Skeletal muscle satellite cell (primary cell): ENCODE results near the gene TMEM184C.
A peak's percentile ranks its signal among the peaks of the same experiment; 100 is the strongest.

Source experiments
- H3K27me3 ChIP-seq: 2 replicates; pipeline ENCODE4 v1.7.0; 2013; ENCODE audit warnings: low read length; ENCODE audit not compliant: control insufficient read depth, insufficient read depth
- H3K36me3 ChIP-seq: 2 replicates; pipeline ENCODE4 v1.7.0; 2013; ENCODE audit warnings: mild to moderate bottlenecking, control low read depth, low read length; ENCODE audit not compliant: insufficient read depth
- H3K4me1 ChIP-seq: 2 replicates; pipeline ENCODE4 v1.7.0; 2013; ENCODE audit warnings: low read length; ENCODE audit not compliant: control insufficient read depth, insufficient read depth
- H3K4me2 ChIP-seq: 2 replicates; pipeline ENCODE4 v1.7.0; 2013; ENCODE audit warnings: mild to moderate bottlenecking, low read length
- H3K4me3 ChIP-seq: 2 replicates; pipeline ENCODE4 v1.7.0; 2013; ENCODE audit warnings: low read length
- H3K9ac ChIP-seq: 2 replicates; pipeline ENCODE4 v1.7.0; 2013; ENCODE audit warnings: mild to moderate bottlenecking, low read depth, low read length, moderate library complexity
- H3K9me3 ChIP-seq: replicated peaks from 2 replicates; pipeline ENCODE4 v1.7.0; 2013; ENCODE audit warnings: mild to moderate bottlenecking, control low read depth, low read length

TMEM184C gene

GRCh38 chr4:147605499-147605898, 11.7 kb upstream of the TMEM184C start:
- Histone ChIP-seq H3K4me3 (no peak overlapping the region), H3K9ac (no peak overlapping the region)

DNA sequence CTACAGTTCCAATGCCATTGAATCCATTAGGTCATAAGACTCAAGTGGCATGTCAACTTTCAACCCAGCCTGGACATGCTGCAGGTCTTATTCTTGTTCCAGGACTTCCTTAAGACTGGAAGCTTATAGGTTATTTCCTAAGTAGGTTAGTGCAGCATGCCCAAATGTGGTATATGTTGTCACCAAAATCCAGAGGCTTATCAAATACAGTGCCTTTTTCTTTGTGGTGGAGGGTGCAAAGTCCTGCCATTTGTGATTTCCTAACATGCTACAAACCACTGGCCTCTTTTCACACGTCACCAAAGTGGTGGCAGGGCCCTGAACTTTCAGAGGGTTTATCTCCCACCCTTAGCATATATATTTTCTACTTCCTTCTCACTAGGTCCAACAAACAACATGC, 9.7 kb upstream of the TMEM184C start:
- H3K9ac ChIP-seq, result no peak overlapping the region
- no peaks in the 10 kb centered on the region for H3K9me3 ChIP-seq
- H3K4me1 ChIP-seq, result no peaks in the 10 kb centered on the region
- H3K27me3 ChIP-seq, result peaks cover 7% of the 10 kb centered on the region
- H3K36me3 ChIP-seq, result no peaks in the 10 kb centered on the region
- no peak overlapping the region for H3K4me2 ChIP-seq
- H3K4me3 ChIP-seq, result no peak overlapping the region

More at GRCh38 chr4:147605499-147605898, 11.7 kb upstream of the TMEM184C start:
- Histone ChIP-seq H3K9me3 (no peaks in the 10 kb centered on the region), H3K36me3 (no peaks in the 10 kb centered on the region), H3K27me3 (no peaks in the 10 kb centered on the region), H3K4me1 (no peaks in the 10 kb centered on the region), H3K4me2 (no peak overlapping the region)

- H3K36me3 ChIP-seq, result no peaks in the 10 kb centered on the region
- H3K4me3 ChIP-seq, result no peak overlapping the region
- H3K4me1 ChIP-seq, result no peaks in the 10 kb centered on the region
- H3K4me2 ChIP-seq, result no peak overlapping the region
- H3K9ac ChIP-seq, result no peak overlapping the region
- no peaks in the 10 kb centered on the region for H3K9me3 ChIP-seq
- H3K27me3 ChIP-seq, result peaks cover 11% of the 10 kb centered on the region
Measured at GRCh38 chr4:147610686-147611085, 6.5 kb upstream of the TMEM184C start.

GRCh38 chr4:147616849-147617172, 386 bp upstream of the TMEM184C start:
- peaks cover 21% of the 10 kb centered on the region for H3K4me1 ChIP-seq
- H3K4me3 ChIP-seq, result peak overlapping the region; percentile 90
- peaks cover 4% of the 10 kb centered on the region for H3K36me3 ChIP-seq
- peaks cover 8% of the 10 kb centered on the region for H3K27me3 ChIP-seq
- no peak overlapping the region for H3K9ac ChIP-seq
- H3K9me3 ChIP-seq, result no peaks in the 10 kb centered on the region
- peak overlapping the region; percentile 94 for H3K4me2 ChIP-seq

- H3K4me3 ChIP-seq, result peak overlapping the region; percentile 90
- H3K36me3 ChIP-seq, result peaks cover 8% of the 10 kb centered on the region
- no peaks in the 10 kb centered on the region for H3K9me3 ChIP-seq
- peak overlapping the region; percentile 94 for H3K4me2 ChIP-seq
- H3K9ac ChIP-seq, result peak overlapping the region; percentile 90
- H3K27me3 ChIP-seq, result peaks cover 3% of the 10 kb centered on the region
- H3K4me1 ChIP-seq, result peaks cover 24% of the 10 kb centered on the region
Measured at GRCh38 chr4:147617841-147618691, 869 bp downstream of the TMEM184C start.

GRCh38 chr4:147620315-147620714, 3.1 kb downstream of the TMEM184C start:
- H3K9ac ChIP-seq, result no peak overlapping the region
- H3K36me3 ChIP-seq, result peaks cover 22% of the 10 kb centered on the region
- no peaks in the 10 kb centered on the region for H3K27me3 ChIP-seq
- peaks cover 24% of the 10 kb centered on the region for H3K4me1 ChIP-seq
- H3K9me3 ChIP-seq, result no peaks in the 10 kb centered on the region
- H3K4me2 ChIP-seq, result peak overlapping the region; percentile 20
- no peak overlapping the region for H3K4me3 ChIP-seq

- H3K4me2 ChIP-seq, result no peak overlapping the region
- H3K9me3 ChIP-seq, result no peaks in the 10 kb centered on the region
- H3K36me3 ChIP-seq, result peaks cover 53% of the 10 kb centered on the region
- H3K4me1 ChIP-seq, result peaks cover 19% of the 10 kb centered on the region
- H3K4me3 ChIP-seq, result no peak overlapping the region
- H3K27me3 ChIP-seq, result no peaks in the 10 kb centered on the region
- H3K9ac ChIP-seq, result no peak overlapping the region
Measured at GRCh38 chr4:147625733-147626132, 8.5 kb downstream of the TMEM184C start.

DNA sequence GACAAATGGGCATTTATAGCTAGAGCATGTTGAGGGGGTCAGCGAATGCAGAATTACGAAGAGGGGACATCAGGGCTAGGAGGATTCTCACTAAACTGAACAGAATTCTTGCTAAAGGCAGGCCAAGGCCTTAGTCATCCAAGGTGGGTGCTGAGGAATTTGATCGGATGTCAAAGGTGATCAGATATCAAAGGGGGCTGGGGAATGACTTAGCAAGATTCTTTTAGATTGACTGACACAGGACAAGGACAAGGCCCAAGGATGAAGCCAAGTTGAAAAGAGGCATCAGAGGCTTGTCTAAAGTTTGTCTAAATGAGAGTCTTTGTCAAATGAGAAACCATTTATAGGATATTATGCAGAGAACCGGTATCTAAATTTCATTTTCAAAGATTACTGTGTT, 9.7 kb downstream of the TMEM184C start:
- Histone ChIP-seq H3K4me2 (no peak overlapping the region), H3K4me3 (no peak overlapping the region), H3K9ac (no peak overlapping the region), H3K9me3 (no peaks in the 10 kb centered on the region), H3K4me1 (peaks cover 7% of the 10 kb centered on the region), H3K27me3 (no peaks in the 10 kb centered on the region), H3K36me3 (peaks cover 49% of the 10 kb centered on the region)

DNA sequence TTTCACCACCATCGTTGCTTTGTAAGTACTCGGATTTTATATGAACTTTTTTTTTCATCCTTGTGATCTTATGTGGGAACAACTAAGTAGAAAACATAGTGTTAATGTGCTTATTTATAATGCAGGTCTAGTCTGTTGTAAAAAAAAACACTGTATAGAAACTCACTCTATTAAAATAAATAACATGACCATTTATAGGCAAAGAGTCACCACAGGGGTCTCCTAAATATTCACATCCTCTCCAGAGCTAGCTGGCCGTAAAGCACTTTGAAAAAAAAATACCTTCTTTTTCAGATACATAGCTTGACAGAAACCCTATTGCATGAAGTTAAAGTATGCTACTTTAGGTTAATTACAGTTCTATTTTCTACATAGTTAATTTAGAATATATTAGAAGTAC, 11.2 kb downstream of the TMEM184C start:
- Histone ChIP-seq H3K36me3 (peaks cover 52% of the 10 kb centered on the region), H3K9ac (no peak overlapping the region), H3K27me3 (no peaks in the 10 kb centered on the region), H3K4me3 (no peak overlapping the region), H3K9me3 (no peaks in the 10 kb centered on the region), H3K4me1 (peaks cover 8% of the 10 kb centered on the region), H3K4me2 (no peak overlapping the region)

DNA sequence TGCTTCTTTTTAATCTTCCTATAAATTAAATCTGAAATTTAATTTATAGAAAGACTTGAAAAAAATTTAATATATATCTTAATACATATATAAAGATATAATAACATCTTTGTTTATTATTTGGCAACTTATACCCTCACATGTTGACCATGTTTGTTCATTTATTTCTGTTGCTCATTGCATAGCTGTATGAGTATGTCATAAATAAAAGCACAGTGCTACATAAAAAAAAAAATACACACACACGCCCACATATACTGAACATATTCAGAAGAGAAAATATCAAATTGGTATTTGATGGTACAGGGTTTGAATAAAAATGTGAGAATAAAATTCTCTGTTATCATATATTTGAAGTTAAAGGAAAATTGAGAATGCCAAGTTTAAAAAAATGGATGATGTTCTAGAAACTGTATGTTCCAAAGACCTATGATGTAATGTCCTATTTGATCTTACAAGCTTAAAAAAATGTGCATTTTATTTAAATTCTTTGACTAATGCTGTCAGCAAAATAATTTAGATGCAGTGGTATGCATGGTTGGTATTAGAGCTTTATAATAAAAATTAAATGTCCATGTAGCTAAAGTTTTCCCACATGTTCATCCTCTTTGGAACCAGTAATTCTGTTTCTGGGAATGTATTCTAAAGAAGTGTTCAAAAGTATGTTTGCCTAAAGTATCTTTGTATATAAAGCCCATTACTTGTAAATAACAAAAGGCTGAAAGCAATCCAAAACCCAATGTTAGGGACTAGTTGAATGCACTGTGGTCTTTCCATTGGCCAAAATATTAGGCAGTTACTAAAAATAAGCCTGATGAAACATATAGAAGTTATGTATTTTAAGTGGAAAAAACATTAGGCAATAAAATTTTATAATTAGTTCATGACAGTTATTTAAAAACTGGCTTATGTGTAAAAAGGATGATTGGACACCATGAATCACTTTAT, 12.9 kb downstream of the TMEM184C start:
- peaks cover 57% of the 10 kb centered on the region for H3K36me3 ChIP-seq
- no peaks in the 10 kb centered on the region for H3K27me3 ChIP-seq
- no peak overlapping the region for H3K9ac ChIP-seq
- H3K4me1 ChIP-seq, result peaks cover 8% of the 10 kb centered on the region
- H3K4me3 ChIP-seq, result no peak overlapping the region
- no peak overlapping the region for H3K4me2 ChIP-seq
- no peaks in the 10 kb centered on the region for H3K9me3 ChIP-seq

DNA sequence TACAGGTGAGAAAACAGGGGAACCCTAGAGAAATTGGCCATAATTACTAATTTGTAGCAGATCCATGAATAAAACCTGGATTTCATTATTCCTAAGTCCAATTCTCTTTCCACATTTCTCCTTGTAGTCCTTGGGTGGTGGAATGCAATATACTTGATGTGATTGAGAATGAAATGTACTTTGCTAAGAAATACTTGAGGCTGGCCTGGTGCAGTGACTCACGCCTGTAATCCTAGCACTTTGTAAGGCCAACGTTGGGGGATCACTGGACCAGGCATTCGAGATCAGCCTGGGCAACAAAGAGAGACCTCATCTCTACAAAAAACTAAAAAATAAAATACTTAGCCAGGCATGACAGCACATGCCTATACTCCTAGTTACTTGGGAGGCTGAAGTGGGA, 15.9 kb downstream of the TMEM184C start:
- H3K9me3 ChIP-seq, result no peaks in the 10 kb centered on the region
- H3K4me3 ChIP-seq, result no peak overlapping the region
- peaks cover 8% of the 10 kb centered on the region for H3K4me1 ChIP-seq
- no peak overlapping the region for H3K4me2 ChIP-seq
- peaks cover 56% of the 10 kb centered on the region for H3K36me3 ChIP-seq
- no peaks in the 10 kb centered on the region for H3K27me3 ChIP-seq
- no peak overlapping the region for H3K9ac ChIP-seq
